IPS DF 19.7 (cell line): ENCODE measurements around the gene LTB.

ENCODE experiments used
- DNase-seq: peaks from one replicate; pipeline ENCODE4 v3.0.0-alpha.2; 2013; ENCODE audit warnings: low read depth, low spot score

LTB gene

GRCh38 chr6:31576897-31577578 is 5.2 kb downstream of the LTB start:
- no peak for DNase-seq

GRCh38 chr6:31575952-31576685 is 6.1 kb downstream of the LTB start:
- no peak for DNase-seq

- DNase-seq, result no peak
Measured at GRCh38 chr6:31575335-31575901, 6.8 kb downstream of the LTB start, which contains the start of gene TNF. Gene TNF, plus strand, starts transcription at chr6:31575565. Its CDS starts 177 bp downstream, at chr6:31575742.

GRCh38 chr6:31574106-31575061 is 7.8 kb downstream of the LTB start:
- DNase-seq, result no peak

GRCh38 chr6:31573239-31574105 is 8.8 kb downstream of the LTB start:
- DNase-seq, result no peak

- no peak for DNase-seq
Measured at GRCh38 chr6:31572041-31572911, 9.9 kb downstream of the LTB start, which contains the start of gene LTA. Gene LTA, plus strand, starts transcription at chr6:31572289. Its CDS starts 454 bp downstream, at chr6:31572743.

GRCh38 chr6:31569861-31570536 is 12.2 kb downstream of the LTB start:
- DNase-seq, result no peak

GRCh38 chr6:31568537-31568961 is 13.7 kb downstream of the LTB start:
- DNase-seq, result no peak

- no peak for DNase-seq
Measured at GRCh38 chr6:31567531-31568370, 14.5 kb downstream of the LTB start.

GRCh38 chr6:31560697-31561058 is 21.5 kb downstream of the LTB start:
- DNase-seq, result no peak

- no peak for DNase-seq
Measured at GRCh38 chr6:31559958-31560696, 22.1 kb downstream of the LTB start.

- DNase-seq, result no peak
Measured at GRCh38 chr6:31559606-31559957, 22.6 kb downstream of the LTB start.

GRCh38 chr6:31558631-31559500 is 23.4 kb downstream of the LTB start:
- DNase-seq, result no peak

- DNase-seq, result no peak
Measured at GRCh38 chr6:31558318-31558625, 24.0 kb downstream of the LTB start.

GRCh38 chr6:31557443-31558317 is 24.5 kb downstream of the LTB start:
- DNase-seq, result no peak

GRCh38 chr6:31556307-31556706 is 25.9 kb downstream of the LTB start:
- DNase-seq, result no peak
